DOHH2 (cell line): ENCODE measurements around the gene FBXO7.

Source experiments
- CTCF ChIP-seq: fragments of 200-600 bp; sonication (generic); IDR thresholded peaks from one replicate; pipeline ENCODE4 v1.5.1; 2014; ENCODE audit warnings: antibody characterized with exemption, mild to moderate bottlenecking, low read depth, low read length; ENCODE audit not compliant: poor library complexity, severe bottlenecking
- EZH2phosphoT487 ChIP-seq: fragments of 200-600 bp; sonication (generic); IDR thresholded peaks from 2 replicates; pipeline ENCODE4 v1.6.1; 2017; ENCODE audit warnings: borderline replicate concordance, mild to moderate bottlenecking, antibody characterized with exemption, low read length, moderate library complexity, mixed read lengths

DNA sequence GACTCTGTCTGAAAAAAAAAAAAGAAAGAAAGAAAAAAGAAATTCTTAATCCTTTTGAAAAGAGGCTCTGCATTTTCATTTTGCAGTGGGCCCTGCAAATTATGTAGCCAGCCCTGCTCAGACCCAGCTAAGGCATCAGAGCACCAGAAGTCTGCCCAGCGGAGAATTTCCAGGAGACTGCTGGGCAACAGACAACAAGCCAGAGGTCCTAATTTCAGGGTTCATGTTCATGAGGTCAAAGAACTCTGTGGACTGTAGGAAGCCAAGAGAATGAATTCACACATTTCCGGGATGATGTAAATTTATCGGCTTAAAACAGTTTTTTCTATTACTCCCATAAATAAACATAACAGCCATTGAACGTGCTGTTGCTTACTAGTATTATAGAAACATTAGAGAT lies 47.7 kb upstream of the FBXO7 start:
- TF ChIP-seq CTCF, result no peak
- TF ChIP-seq EZH2phosphoT487, result no peak
